A673 (cell line): ENCODE measurements around the gene LGALS9C.
"Not testable (repeated sequence)": the region's sequence is repeated elsewhere in the genome, so short reads cannot be mapped to it uniquely, and the experiment has no call there.

Experiments used
- CTCF ChIP-seq: fragments of 300-800, 200-600 bp; sonication (generic); conservative IDR thresholded peaks from 2 replicates; pipeline ENCODE4 v1.5.1; 2017; ENCODE audit warnings: low read depth, mild to moderate bottlenecking, antibody characterized with exemption, low read length, moderate library complexity, mixed read lengths
- EZH2 ChIP-seq: fragments of 200-600 bp; sonication (generic); IDR thresholded peaks from 2 replicates; pipeline ENCODE4 v1.6.1; 2017; ENCODE audit warnings: borderline replicate concordance, low read depth, mild to moderate bottlenecking, mixed read lengths, antibody characterized with exemption, low read length; ENCODE audit not compliant: poor library complexity, severe bottlenecking

- TF ChIP-seq CTCF, result 0 out of 2 replicates have a peak, but pooled peaks have one; percentile 28
- not testable (repeated sequence) for TF ChIP-seq EZH2
These were observed 20.5 kb downstream of the LGALS9C start for GRCh38 chr17:18497044-18497443.
